ENCODE results near the gene TMEM40. TPM values are rescaled to one million over a fixed set of nuclear protein-coding genes. Genes with fewer than 3 reads are reported as not detected.

The TMEM40 gene
- total RNA-seq, 3 donors from 2014 or later (not counting 1 experiment from before 2014, with no cell fraction given) = 5.3 to 6.5 TPM; not detected in 1

GRCh38 chr3:12695916-12696315, 63.1 kb downstream of the TMEM40 start:
- no peak for TF ChIP-seq CTCF (IDR thresholded peaks at IDR 0.05)
- ATAC-seq = no peak

GRCh38 chr3:12695112-12695511, 63.9 kb downstream of the TMEM40 start:
- Histone ChIP-seq H3K27me3 (ENCODE audit: control insufficient read depth, insufficient read depth, low read length) (no peaks in the 10 kb centered on the region), H3K9me3 (ENCODE audit: control insufficient read depth, insufficient read depth, low read length) (no peaks in the 10 kb centered on the region), H3K27ac (ENCODE audit: low read length) (no peak overlapping the region), H3K36me3 (ENCODE audit: control insufficient read depth, insufficient read depth, low read length) (no peaks in the 10 kb centered on the region), H3K4me1 (ENCODE audit: control insufficient read depth, insufficient read depth, low read length) (no peaks in the 10 kb centered on the region), H3K4me3 (ENCODE audit: low read length) (no peak overlapping the region)
- no peaks in the 10 kb centered on the region for H3K4me1 Mint-ChIP-seq
- no peaks in the 10 kb centered on the region for H3K36me3 Mint-ChIP-seq
- WGBS (ENCODE audit: insufficient coverage) = 100% methylated on average over 1 of the region's 3 CpGs
- ATAC-seq (no peak), DNase-seq (no peak)
- H3K27me3 Mint-ChIP-seq (ENCODE audit: low read depth in 2 of 2) = no peaks in the 10 kb centered on the region
- H3K4me3 Mint-ChIP-seq = no peak overlapping the region
- intact Hi-C loops (cut with micrococcal nuclease) = no loop called here
- no peak for TF ChIP-seq CTCF (IDR thresholded peaks at IDR 0.05)
- no peaks in the 10 kb centered on the region for H3K9me3 Mint-ChIP-seq
- no peak overlapping the region for H3K27ac Mint-ChIP-seq

More at GRCh38 chr3:12695916-12696315, 63.1 kb downstream of the TMEM40 start:
- H3K27ac ChIP-seq (ENCODE audit: low read length) = no peak overlapping the region
- no peaks in the 10 kb centered on the region for H3K9me3 Mint-ChIP-seq
- H3K4me1 ChIP-seq (ENCODE audit: control insufficient read depth, insufficient read depth, low read length) = no peaks in the 10 kb centered on the region
- 74% methylated on average over 2 of the region's 2 CpGs for WGBS (ENCODE audit: insufficient coverage)
- no peaks in the 10 kb centered on the region for H3K27me3 Mint-ChIP-seq (ENCODE audit: low read depth in 2 of 2)
- no peaks in the 10 kb centered on the region for H3K4me1 Mint-ChIP-seq
- H3K4me3 ChIP-seq (ENCODE audit: low read length) = no peak overlapping the region
- no peak overlapping the region for H3K27ac Mint-ChIP-seq
- no peak overlapping the region for H3K4me3 Mint-ChIP-seq
- no peak for DNase-seq
- H3K9me3 ChIP-seq (ENCODE audit: control insufficient read depth, insufficient read depth, low read length) = no peaks in the 10 kb centered on the region
- no peaks in the 10 kb centered on the region for H3K27me3 ChIP-seq (ENCODE audit: control insufficient read depth, insufficient read depth, low read length)
- no peaks in the 10 kb centered on the region for H3K36me3 ChIP-seq (ENCODE audit: control insufficient read depth, insufficient read depth, low read length)
- intact Hi-C loops (cut with micrococcal nuclease) = no loop called here
- no peaks in the 10 kb centered on the region for H3K36me3 Mint-ChIP-seq

- no peaks in the 10 kb centered on the region for H3K9me3 Mint-ChIP-seq
- no peak for DNase-seq
- H3K27ac Mint-ChIP-seq = no peak overlapping the region
Measured at GRCh38 chr3:12692444-12692843, 66.6 kb downstream of the TMEM40 start.

More at GRCh38 chr3:12692444-12692843, 66.6 kb downstream of the TMEM40 start:
- Histone ChIP-seq H3K27me3 (ENCODE audit: control insufficient read depth, insufficient read depth, low read length) (no peaks in the 10 kb centered on the region), H3K9me3 (ENCODE audit: control insufficient read depth, insufficient read depth, low read length) (no peaks in the 10 kb centered on the region), H3K27ac (ENCODE audit: low read length) (no peak overlapping the region), H3K36me3 (ENCODE audit: control insufficient read depth, insufficient read depth, low read length) (no peaks in the 10 kb centered on the region), H3K4me1 (ENCODE audit: control insufficient read depth, insufficient read depth, low read length) (no peaks in the 10 kb centered on the region), H3K4me3 (ENCODE audit: low read length) (no peak overlapping the region)
- no peak overlapping the region for H3K4me3 Mint-ChIP-seq
- no peaks in the 10 kb centered on the region for H3K4me1 Mint-ChIP-seq
- no peaks in the 10 kb centered on the region for H3K36me3 Mint-ChIP-seq
- peaks cover 0 to 6% of the 10 kb centered on the region in 2 donors for H3K27me3 Mint-ChIP-seq (ENCODE audit: low read depth in 2 of 2)
- intact Hi-C loops (cut with micrococcal nuclease) = no loop called here
- no peak for ATAC-seq
- no peak for TF ChIP-seq CTCF (IDR thresholded peaks at IDR 0.05)
- 98% methylated on average over 3 of the region's 8 CpGs for WGBS (ENCODE audit: insufficient coverage)
